IMR-90 (cell line): ENCODE data around the gene LHFPL3.

ENCODE experiments used
- MXI1 ChIP-seq: IDR thresholded peaks from 2 replicates; pipeline ENCODE4 v1.6.1; 2012; ENCODE audit warnings: low read depth, mild to moderate bottlenecking, low read length, moderate library complexity, borderline replicate concordance
- TF ChIP-seq, protein P1 (sequence below): conservative IDR thresholded peaks from 2 replicates; pipeline ENCODE4 v1.5.1; 2012; ENCODE audit warnings: mild to moderate bottlenecking, low read depth, low read length, improper control_type of control experiment

DNA sequence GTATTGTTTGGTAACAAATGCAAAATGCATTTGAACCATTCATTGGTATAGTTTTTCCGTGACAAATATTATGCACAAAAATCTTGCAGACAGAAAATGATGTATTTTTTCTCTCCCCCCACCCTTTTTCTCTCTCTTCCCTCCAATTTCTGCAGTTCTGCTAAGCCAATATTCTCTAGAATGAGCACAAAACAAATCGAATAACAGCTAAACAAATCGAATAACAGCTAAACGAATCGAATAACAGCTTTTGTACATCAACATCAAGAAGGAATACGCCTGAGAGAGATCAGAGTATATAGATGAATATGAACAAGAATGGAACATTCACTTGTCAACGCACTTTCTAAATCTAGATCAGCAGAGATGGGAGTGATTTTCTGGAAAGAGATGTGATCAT is 577.6 kb downstream of the LHFPL3 start:
- no peak for TF ChIP-seq MXI1
- TF ChIP-seq, protein P1, sequence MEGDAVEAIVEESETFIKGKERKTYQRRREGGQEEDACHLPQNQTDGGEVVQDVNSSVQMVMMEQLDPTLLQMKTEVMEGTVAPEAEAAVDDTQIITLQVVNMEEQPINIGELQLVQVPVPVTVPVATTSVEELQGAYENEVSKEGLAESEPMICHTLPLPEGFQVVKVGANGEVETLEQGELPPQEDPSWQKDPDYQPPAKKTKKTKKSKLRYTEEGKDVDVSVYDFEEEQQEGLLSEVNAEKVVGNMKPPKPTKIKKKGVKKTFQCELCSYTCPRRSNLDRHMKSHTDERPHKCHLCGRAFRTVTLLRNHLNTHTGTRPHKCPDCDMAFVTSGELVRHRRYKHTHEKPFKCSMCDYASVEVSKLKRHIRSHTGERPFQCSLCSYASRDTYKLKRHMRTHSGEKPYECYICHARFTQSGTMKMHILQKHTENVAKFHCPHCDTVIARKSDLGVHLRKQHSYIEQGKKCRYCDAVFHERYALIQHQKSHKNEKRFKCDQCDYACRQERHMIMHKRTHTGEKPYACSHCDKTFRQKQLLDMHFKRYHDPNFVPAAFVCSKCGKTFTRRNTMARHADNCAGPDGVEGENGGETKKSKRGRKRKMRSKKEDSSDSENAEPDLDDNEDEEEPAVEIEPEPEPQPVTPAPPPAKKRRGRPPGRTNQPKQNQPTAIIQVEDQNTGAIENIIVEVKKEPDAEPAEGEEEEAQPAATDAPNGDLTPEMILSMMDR: no peak
